Measurements from ENCODE around the gene TSPAN2. TPM values are rescaled to one million over a fixed set of nuclear protein-coding genes. Genes with fewer than 3 reads are reported as not detected.

Gene TSPAN2
- total RNA-seq, 2 donors from 2014 or later = 7.1 to 10.7 TPM

GRCh38 chr1:115112496-115113375 lies 23.4 kb upstream of the TSPAN2 start:
- DNase-seq = peak; percentile 92
- H3K27me3 Mint-ChIP-seq (ENCODE audit: insufficient read depth) = peaks cover 20% of the 10 kb centered on the region
- Histone ChIP-seq H3K4me3 (ENCODE audit: low read length) (no peak overlapping the region), H3K36me3 (ENCODE audit: control insufficient read depth, insufficient read depth, low read length) (no peaks in the 10 kb centered on the region), H3K4me1 (ENCODE audit: control insufficient read depth, insufficient read depth, low read length) (no peaks in the 10 kb centered on the region), H3K27ac (ENCODE audit: low read depth, low read length) (no peak overlapping the region), H3K9me3 (ENCODE audit: control insufficient read depth, low read length) (peaks cover 12% of the 10 kb centered on the region), H3K27me3 (ENCODE audit: control insufficient read depth, insufficient read depth, low read length, poor library complexity, severe bottlenecking) (peaks cover 12% of the 10 kb centered on the region), H3K9ac (ENCODE audit: extremely low read depth, low read length, poor library complexity, severe bottlenecking) (no peak overlapping the region)
- TF ChIP-seq CTCF (conservative IDR thresholded peaks at IDR 0.05) = peak; percentile 97
- no peaks in the 10 kb centered on the region for H3K36me3 Mint-ChIP-seq (ENCODE audit: low read depth)
- peaks cover 6% of the 10 kb centered on the region for H3K4me1 Mint-ChIP-seq
- WGBS, 2 experiments (ENCODE audit: insufficient coverage in 1 of 2, insufficient read length in 1 of 2) = 39 to 43% methylated on average over 13 to 18 of the region's 18 CpGs
- H3K4me3 Mint-ChIP-seq = no peak overlapping the region
- peaks cover 6% of the 10 kb centered on the region for H3K9me3 Mint-ChIP-seq
- H3K27ac Mint-ChIP-seq = no peak overlapping the region

- Histone ChIP-seq H3K4me3 (ENCODE audit: low read length) (no peak overlapping the region), H3K27ac (ENCODE audit: low read depth, low read length) (no peak overlapping the region), H3K9me3 (ENCODE audit: control insufficient read depth, low read length) (peaks cover 12% of the 10 kb centered on the region), H3K36me3 (ENCODE audit: control insufficient read depth, insufficient read depth, low read length) (no peaks in the 10 kb centered on the region), H3K4me1 (ENCODE audit: control insufficient read depth, insufficient read depth, low read length) (no peaks in the 10 kb centered on the region), H3K27me3 (ENCODE audit: control insufficient read depth, insufficient read depth, low read length, poor library complexity, severe bottlenecking) (no peaks in the 10 kb centered on the region), H3K9ac (ENCODE audit: extremely low read depth, low read length, poor library complexity, severe bottlenecking) (no peak overlapping the region)
- DNase-seq = no peak
- Mint-ChIP-seq H3K4me3 (no peak overlapping the region), H3K36me3 (ENCODE audit: low read depth) (no peaks in the 10 kb centered on the region), H3K9me3 (peaks cover 3% of the 10 kb centered on the region), H3K4me1 (peaks cover 3% of the 10 kb centered on the region), H3K27me3 (ENCODE audit: insufficient read depth) (peaks cover 7% of the 10 kb centered on the region), H3K27ac (no peak overlapping the region)
- 96 to 99% methylated on average over 4 to 5 of the region's 5 CpGs for WGBS, 2 experiments (ENCODE audit: insufficient coverage in 1 of 2, insufficient read length in 1 of 2)
- no peak for TF ChIP-seq CTCF (conservative IDR thresholded peaks at IDR 0.05)
These were observed 18.4 kb upstream of the TSPAN2 start for GRCh38 chr1:115107516-115108260.

- Mint-ChIP-seq H3K27ac (no peak overlapping the region), H3K27me3 (ENCODE audit: insufficient read depth) (peaks cover 7% of the 10 kb centered on the region), H3K36me3 (ENCODE audit: low read depth) (no peaks in the 10 kb centered on the region), H3K4me3 (no peak overlapping the region), H3K9me3 (peaks cover 3% of the 10 kb centered on the region), H3K4me1 (no peaks in the 10 kb centered on the region)
- TF ChIP-seq CTCF (conservative IDR thresholded peaks at IDR 0.05) = no peak
- peaks cover 12% of the 10 kb centered on the region for H3K9me3 ChIP-seq (ENCODE audit: control insufficient read depth, low read length)
- no peak overlapping the region for H3K9ac ChIP-seq (ENCODE audit: extremely low read depth, low read length, poor library complexity, severe bottlenecking)
- H3K27ac ChIP-seq (ENCODE audit: low read depth, low read length) = no peak overlapping the region
- no peak overlapping the region for H3K4me3 ChIP-seq (ENCODE audit: low read length)
- no peaks in the 10 kb centered on the region for H3K27me3 ChIP-seq (ENCODE audit: control insufficient read depth, insufficient read depth, low read length, poor library complexity, severe bottlenecking)
- no peaks in the 10 kb centered on the region for H3K36me3 ChIP-seq (ENCODE audit: control insufficient read depth, insufficient read depth, low read length)
- 85 to 91% methylated on average over 2 to 3 of the region's 3 CpGs for WGBS, 2 experiments (ENCODE audit: insufficient coverage in 1 of 2, insufficient read length in 1 of 2)
- no peak for DNase-seq
- no peaks in the 10 kb centered on the region for H3K4me1 ChIP-seq (ENCODE audit: control insufficient read depth, insufficient read depth, low read length)
These were observed 16.5 kb upstream of the TSPAN2 start for GRCh38 chr1:115105831-115106230.
